Medulla oblongata (tissue), 1 donor: ENCODE results near the gene ATP1A1.

ENCODE experiments used
- DNase-seq: peaks from one replicate; pipeline ENCODE4 v3.0.0-alpha.2; 2015; ENCODE audit errors: extremely low spot score

The ATP1A1 gene

GRCh38 chr1:116391185-116391584, 18.1 kb downstream of the ATP1A1 start:
- DNase-seq, result no peak

DNA sequence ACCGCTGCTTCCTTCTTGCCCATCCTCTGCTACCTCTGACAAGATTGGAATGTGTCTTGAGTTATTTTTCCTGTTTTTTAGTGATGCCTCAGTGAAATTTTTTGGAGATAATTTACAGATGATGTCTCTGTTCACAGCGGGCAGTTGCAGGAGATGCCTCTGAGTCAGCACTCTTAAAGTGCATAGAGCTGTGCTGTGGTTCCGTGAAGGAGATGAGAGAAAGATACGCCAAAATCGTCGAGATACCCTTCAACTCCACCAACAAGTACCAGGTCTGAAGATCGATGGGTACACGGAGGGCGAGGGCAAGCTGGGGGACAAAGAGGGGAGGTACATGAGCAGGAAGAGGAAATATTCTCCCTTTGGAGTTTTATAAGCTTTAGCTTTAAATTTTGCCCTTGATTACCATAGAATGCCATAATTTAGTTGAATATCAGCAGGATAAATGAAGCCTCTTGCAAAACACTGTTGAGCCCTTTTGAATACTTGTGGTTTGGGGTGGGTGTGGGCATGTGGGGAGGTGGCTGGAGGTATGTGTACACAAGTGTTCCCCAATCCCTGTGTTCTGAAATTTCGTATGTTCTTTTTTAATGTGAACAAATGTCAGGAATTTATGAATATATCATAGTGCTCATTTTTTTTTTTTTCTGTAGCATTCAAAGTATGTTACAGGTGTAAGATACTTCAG, 19.8 kb downstream of the ATP1A1 start:
- no peak for DNase-seq

DNA sequence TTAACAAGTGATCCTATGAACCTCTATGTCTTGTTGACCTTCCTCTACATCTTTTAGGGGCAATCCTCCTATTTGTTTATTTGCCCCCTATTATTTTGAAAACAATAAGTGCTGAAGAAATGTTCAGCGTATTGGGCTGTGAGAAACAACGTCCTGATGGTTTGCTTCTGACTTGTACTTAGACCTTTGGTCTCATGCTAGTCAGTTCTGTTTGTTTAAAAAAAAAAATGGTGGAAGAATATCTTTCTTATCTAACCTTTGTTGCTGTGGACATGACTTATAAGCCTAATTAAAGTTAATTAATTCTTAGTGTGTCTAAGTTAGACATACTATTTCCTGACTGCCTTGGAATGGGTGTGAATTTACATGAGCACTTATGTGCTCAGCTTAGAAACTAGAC, 20.7 kb downstream of the ATP1A1 start:
- no peak for DNase-seq

- DNase-seq, result no peak
Measured at GRCh38 chr1:116394270-116394669, 21.2 kb downstream of the ATP1A1 start.

DNA sequence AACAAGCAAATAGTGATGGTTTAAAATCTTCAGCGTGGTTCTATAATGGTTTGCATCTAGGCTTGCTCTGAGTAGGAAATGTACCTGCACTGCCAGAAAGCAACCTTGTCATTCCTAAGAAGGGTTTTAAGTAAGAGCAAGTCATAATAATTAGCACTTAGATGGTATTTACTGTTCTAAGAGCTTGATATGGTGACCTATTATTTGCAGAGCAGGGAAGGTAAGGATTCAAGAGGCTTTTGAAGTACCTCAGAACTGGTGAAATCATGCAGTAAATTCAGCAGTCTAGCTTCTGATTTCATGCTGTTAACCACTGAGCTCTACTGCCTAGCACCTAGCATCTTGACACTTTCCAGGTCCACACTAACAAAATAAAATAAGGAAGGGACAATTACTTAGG, 23.7 kb downstream of the ATP1A1 start:
- DNase-seq, result no peak

DNA sequence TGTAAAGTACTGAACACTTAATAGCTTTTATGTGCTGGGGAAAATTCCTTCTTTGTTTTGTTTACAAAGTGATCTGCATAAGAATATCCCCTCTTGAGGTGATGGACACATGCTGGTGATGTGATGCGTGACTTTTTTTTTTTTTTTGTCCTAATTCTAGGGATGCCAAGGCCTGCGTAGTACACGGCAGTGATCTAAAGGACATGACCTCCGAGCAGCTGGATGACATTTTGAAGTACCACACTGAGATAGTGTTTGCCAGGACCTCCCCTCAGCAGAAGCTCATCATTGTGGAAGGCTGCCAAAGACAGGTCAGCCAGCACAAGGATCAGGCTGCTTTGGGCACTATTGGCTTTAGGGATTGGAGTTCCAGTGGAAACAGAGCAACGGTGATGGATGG, 24.7 kb downstream of the ATP1A1 start:
- DNase-seq, result no peak

GRCh38 chr1:116400780-116401179, 27.7 kb downstream of the ATP1A1 start:
- no peak for DNase-seq

- DNase-seq, result no peak
Measured at GRCh38 chr1:116401646-116402176, 28.7 kb downstream of the ATP1A1 start.

- no peak for DNase-seq
Measured at GRCh38 chr1:116402333-116402732, 29.3 kb downstream of the ATP1A1 start.

- no peak for DNase-seq
Measured at GRCh38 chr1:116403496-116404136, 30.6 kb downstream of the ATP1A1 start.

GRCh38 chr1:116404699-116405098, 31.7 kb downstream of the ATP1A1 start:
- no peak for DNase-seq

DNA sequence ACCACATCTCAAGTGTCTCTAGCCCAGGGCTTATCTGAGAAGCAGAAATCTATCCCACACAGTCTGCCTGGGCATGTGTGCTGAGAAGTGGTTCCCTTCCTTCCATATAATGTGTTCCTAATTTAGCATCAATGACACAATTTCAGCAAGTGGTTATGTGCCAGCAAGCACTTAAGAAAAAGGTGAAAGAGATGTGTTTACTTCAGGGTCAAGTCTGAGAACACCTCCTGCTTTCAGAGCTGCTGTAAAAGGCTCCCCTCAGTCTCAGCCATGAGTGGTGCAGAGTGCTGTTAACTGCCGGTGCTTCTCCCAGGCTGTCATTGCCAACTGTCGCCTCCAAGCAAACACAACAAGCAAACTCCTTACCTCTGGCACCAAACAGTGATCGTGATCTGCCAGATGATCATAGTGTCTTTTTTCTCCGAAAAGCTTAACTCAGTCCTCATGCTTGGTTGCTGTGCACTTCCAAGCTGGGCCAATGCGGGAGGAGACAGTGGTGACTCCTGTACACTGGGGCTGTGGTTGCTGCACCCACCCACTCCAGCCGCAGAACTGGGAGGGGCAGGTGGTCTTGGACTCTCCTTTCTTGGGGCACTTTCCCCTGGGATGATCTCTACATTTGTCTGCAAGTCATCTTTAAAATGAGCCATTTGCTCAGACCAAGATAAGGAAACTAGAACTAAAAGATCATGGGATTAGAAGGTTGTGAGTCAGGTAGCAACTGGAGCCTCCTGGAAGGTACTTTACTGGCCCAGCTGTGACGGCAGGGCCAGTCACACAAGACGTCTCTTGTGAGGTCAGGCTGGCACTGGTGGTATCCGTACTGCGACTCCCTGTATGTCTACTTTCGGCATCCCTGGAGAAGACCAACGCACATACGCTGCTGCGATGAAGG, 32.4 kb downstream of the ATP1A1 start:
- DNase-seq, result no peak

DNA sequence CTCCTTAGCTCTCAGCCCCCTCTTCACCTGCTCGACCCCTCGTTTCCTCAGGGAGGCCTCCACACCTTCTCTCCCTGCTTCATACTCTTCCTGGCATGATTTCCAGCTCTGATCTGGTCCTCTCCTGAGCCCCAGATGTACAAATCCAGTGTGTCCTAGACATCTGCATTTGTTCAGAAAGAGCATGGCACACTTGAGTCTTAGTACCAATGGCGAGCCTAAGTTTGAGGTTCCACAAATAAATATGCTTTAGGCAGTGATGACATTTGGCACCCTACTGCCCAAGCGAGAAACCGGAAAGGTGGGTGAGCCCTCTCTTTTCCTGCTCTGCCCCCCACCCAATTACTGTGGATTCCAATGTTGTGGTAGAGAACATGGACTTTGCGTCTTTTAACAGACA, 34.0 kb downstream of the ATP1A1 start:
- DNase-seq, result no peak

GRCh38 chr1:116408193-116408592, 35.1 kb downstream of the ATP1A1 start:
- DNase-seq, result no peak

DNA sequence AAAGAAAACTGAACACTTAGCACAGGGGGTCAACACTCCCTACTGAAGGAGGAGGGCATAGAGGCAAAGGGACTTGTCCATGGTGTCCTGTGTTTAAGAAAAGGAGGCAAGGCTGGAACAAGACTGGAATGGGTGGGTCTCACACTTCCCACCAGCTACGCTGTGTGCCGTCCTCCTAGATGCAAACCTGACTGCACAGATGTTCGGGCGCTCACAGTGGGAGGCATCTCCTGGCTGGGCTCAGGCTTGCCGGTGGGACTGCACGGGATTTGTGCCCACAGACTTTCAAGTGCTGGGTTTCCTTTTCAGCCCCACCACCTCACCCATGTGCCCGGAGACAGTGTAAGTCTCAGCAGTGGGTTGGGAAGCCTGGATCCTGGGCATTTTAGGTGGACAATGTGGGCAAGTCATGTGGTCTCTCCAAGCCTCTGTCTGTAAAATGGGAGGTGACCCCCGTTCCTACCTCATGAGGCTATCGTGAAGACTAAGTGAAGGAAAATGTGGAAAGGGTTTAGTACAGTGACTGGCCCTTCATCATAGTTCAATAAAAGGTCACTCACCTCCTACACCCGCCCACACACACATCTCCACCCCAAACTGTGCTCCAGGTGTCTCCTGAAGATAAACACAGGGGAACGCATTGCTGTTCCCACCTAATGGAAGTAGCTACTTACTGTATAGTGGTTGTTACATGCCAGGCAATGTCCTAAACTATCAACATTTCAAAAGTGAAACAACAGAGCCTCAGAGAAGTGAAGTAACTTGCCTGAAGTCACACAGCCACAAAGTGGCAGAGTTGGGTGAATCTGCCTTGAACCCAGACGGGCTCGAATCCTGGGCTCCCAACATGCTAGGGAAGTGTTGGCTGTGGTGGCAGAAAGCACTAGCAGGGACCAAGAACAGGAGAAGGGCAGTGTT, 36.0 kb downstream of the ATP1A1 start:
- DNase-seq, result no peak

DNA sequence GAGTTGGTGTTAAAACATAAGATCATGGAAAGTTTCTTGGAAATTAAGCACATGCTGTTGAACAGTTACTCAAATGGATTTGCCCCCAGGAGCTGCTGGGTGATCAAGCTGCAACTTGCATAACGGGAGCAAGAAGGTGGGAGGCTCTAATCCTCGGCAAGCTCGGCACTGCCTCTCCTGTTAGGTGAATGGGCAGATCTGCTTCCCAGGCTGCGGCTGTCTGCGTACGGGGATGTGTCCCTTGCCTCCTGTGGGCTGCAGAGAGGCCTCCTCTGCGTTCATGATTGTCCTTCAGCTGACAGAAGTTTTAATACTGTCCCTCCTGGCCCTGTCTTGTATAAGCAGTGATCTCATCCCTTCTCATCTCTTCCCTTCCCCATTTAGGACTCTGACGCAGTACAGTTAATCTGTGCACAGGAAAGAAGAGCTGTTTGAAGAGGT, 36.7 kb downstream of the ATP1A1 start:
- DNase-seq, result no peak

GRCh38 chr1:116411784-116412479, 38.9 kb downstream of the ATP1A1 start:
- no peak for DNase-seq

DNA sequence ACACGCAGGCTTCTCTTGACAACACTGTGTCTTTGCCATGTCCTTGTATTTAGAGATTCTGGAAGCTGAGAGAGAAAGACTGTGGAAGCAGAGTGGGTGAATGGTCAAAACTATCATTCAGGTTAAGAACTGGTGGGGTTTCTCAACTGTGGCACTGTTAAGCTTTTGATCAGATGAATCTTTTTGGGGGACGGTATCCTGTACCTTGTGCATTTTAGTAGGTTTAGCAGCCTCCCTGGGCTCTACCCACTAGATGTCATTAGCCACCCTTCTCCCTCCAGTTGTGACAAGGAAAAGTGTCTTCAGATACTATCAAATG, 39.4 kb downstream of the ATP1A1 start:
- no peak for DNase-seq

DNA sequence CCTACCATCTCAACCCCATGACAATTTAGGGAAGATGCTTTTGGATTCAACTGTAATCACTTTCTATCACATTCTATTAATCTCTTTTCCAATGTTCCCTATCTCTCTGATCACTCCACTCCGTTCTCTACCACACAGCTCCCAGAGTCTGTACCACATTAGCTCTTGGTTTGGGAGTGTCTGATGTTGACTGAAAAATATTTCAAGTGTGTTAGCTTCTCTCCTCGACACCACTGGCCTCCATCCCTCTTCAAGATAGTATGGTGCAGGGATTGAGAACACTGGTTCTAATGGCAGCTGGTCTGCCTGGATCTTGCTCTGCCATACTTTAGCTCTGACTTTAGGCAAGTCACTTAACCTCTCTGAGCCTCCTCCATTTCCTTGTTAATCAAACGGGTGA, 39.9 kb downstream of the ATP1A1 start:
- no peak for DNase-seq

GRCh38 chr1:116413414-116413813, 40.4 kb downstream of the ATP1A1 start:
- no peak for DNase-seq

DNA sequence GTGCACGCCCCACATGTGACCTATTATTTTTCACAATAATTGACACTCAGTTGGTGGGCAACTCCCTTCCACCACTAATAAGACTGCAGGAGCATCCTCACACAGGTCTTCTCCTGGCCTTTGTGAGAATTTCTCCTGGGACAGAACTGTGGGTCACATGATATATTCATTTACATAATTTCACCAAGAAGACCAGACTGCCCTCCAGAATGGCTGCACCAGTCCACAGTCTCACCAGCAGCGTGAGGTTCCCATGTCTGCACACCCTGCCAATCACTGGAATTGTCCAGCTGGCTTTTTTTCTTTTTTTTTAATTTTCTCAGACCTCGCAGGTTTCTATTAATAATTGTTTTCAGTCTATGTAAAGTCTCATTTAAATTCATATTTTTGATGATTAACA, 41.3 kb downstream of the ATP1A1 start:
- DNase-seq, result no peak
